Amniotic epithelial cell (primary cell): ENCODE data around the gene HPS4.

Source experiments
- DNase-seq: peaks from one replicate; pipeline ENCODE4 v3.0.0-alpha.2; 2010; ENCODE audit warnings: low read depth

The HPS4 gene

DNA sequence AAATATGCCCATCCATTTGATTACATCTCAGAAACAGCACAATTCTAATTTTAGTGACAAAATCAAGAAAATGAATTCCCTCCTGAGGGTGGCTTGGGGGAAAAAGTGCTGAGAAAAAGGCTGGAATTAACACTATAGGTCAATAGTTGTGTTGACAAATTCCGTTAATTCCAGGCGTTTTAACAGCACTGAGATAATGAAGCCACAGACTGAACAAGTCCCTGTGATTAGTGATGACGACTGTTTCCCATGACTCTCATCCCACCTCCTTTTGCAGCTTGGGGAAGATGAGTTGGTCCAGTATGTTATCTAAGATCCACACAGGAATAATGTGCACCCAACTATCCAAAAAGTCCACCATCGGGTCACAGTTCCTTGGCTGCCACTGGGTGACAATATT lies 12.9 kb upstream of the HPS4 start:
- no peak for DNase-seq

- DNase-seq: no peak
Measured at GRCh38 chr22:26494506-26494905, 10.9 kb upstream of the HPS4 start.

GRCh38 chr22:26492220-26492619 lies 8.6 kb upstream of the HPS4 start:
- DNase-seq: no peak

GRCh38 chr22:26489447-26490036 lies 6.0 kb upstream of the HPS4 start:
- no peak for DNase-seq

- DNase-seq: no peak
Measured at GRCh38 chr22:26487996-26488395, 4.4 kb upstream of the HPS4 start.

DNA sequence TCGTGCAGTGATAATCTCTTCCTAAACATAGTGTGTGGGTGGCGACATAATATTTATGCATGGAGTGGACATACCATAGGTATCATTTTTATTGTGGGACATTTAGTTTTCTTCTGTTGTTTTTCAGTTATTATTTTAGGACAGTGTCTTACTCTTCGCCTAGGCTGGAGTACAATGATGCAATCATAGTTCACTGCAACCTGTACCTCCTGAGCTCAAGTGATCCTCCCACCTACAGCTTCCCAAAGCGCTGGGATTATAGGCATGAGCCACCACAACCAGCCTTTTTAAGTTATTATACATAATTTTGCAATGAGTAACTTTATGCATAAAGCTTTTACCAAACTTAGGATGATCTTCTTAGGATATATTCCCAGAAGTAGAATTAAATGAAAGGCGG lies 2.8 kb upstream of the HPS4 start:
- DNase-seq: peak; percentile 64

- no peak for DNase-seq
Measured at GRCh38 chr22:26485806-26486390, 2.3 kb upstream of the HPS4 start.

GRCh38 chr22:26485013-26485412 lies 1.4 kb upstream of the HPS4 start:
- peak; percentile 80 for DNase-seq

DNA sequence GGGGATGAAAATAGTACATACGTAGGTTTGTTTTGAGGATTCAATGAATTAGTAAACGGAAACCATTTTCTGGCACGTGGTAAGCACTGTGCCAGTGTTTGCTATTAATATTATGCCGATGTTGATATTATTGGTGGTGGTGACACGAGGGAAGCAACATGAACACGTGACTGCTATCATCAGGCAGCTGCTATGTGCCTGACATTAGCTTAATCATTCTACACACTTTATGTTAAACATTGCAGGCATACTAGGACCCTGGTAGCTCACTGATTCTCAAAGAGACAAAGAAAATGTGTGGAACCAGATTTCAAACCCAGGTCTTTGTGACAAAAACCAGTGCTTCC lies 750 bp upstream of the HPS4 start:
- DNase-seq: no peak

GRCh38 chr22:26483043-26483438 lies 542 bp downstream of the HPS4 start:
- no peak for DNase-seq

DNA sequence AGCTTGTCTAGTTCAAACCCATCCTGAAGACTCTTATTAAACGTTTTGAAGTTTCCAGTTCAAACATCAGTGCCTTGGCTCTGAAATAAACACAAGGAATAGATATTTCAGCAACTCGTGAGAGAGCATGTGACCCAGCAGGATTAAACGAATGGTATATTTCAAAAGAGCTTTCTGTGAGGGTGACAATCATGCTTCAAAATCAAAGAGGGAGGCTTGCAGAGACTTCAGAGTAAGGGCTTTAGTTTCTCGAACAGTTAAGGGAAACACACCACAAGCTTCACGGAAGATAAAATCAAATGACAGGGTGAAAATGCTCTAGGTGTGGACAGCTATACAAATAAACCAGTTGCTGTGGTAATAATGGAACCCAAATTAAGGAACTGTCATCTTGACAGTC lies 1.4 kb downstream of the HPS4 start:
- no peak for DNase-seq

- DNase-seq: no peak
Measured at GRCh38 chr22:26481694-26482093, 1.9 kb downstream of the HPS4 start.

- DNase-seq: no peak
Measured at GRCh38 chr22:26481112-26481693, 2.4 kb downstream of the HPS4 start.

DNA sequence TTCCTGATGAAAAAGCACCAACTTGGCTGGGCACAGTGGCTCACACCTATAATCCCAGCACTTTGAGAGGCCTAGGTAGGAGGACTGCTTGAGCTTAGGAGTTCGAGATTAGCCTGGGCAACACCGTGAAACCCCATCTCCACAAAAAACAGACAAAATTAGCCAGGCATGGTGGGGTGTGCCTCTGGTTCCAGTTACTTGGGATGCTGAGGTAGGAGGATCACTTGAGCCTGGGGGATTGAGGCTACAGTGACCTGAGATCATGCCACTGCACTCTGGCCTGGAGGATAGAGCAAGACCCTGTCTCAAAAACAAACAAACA lies 3.0 kb downstream of the HPS4 start:
- DNase-seq: no peak

DNA sequence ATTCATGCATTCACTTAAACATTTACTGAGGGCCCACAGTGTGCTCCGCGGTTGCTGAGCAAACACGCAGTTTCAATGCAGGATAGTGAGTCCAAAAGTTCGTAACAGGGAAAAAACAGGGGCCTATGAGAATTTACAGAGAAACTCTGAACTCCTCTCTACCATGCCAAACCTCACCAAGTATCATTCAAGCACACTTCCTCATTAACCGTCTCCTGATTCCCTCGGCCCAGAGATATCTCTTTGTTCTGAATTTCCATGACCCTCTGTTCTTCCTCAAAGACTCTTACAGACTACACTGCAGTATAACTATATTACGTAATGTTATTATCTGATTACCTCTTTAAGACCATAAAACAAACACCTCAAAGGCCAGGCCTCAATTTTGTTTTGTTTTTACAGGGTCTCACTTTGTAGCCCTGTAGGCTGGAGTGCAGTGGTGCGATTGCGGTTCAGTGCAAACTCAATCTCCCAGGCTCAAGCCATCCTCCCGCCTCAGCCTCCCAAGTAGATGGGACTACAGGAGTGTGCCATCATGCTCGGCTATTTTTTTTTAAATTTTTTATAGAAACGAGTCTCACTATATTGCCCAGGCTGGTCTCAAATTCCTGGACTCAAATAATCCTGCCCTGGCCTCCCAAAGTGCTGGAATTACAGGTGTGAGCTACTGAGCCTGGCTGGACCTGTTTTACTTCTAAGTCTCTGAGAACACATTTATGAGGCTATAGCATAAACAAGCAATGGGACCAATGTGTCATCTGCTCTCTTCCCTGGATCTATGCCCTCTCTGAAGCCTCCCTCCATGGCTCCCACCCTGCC lies 3.6 kb downstream of the HPS4 start:
- no peak for DNase-seq

DNA sequence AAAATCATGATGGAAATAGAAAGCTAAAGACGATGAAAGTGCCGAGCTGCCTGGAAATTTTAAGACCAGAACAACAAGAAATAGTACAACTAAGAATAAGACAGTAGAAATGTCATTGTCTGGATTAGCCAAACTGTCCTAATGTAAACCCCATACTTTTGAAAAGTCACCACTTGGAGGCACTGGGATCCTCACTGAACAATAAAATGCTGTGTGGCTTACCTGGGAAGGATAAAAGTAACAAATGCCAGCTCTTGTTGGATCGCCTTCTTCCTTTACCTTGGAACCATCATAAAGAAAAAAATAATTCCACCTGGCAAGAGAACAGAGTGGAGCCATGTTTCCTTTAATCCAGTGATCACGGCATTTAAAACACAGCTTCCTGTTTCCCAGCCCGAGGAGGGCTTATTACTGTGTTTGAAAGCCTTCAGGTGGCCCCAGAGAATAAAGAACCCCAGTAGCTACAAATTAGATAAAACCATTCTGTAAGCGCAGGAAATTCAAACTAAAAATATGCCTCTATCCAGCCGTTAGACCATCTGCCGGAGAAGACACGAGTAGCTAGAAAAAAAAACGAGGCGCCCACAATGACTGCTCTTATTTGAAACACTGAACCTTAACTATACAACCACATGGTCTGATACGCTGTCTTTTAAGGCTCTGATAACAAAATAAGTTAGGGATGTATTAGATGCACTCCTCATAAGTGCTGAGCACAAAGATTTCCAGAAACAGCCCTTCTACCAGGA lies 4.4 kb downstream of the HPS4 start:
- DNase-seq: no peak

- peak; percentile 57 for DNase-seq
Measured at GRCh38 chr22:26477341-26477731, 6.2 kb downstream of the HPS4 start.

DNA sequence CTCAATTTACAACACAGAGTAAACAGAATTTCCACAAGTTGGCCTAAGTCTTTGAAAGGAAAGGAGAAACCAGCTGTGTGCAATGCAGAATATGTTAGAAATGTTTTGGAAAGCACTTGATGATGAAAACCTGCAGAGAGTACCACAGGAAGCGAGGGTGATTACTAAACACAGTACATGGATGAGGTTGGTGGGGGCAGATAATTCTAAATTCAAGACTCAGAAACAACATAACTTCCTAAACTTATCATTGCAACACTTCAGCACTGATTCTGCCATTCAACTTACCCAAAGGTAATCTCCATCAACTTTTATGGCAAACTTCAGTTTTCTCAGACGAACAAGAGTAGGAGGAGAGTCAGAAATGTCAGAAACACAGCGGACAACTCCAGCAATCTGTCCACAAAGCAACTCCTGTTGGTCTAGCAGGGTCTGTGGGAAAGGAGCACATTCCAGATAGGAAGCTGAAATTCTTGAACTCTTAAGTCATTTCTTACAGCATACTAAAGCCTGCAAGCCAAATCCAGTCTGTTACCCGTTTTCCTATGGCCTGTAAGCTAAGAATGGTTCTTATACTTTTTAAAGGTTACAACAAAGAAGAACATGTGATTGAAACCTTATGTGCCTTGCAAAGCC lies 6.8 kb downstream of the HPS4 start:
- peak; percentile 92 for DNase-seq

DNA sequence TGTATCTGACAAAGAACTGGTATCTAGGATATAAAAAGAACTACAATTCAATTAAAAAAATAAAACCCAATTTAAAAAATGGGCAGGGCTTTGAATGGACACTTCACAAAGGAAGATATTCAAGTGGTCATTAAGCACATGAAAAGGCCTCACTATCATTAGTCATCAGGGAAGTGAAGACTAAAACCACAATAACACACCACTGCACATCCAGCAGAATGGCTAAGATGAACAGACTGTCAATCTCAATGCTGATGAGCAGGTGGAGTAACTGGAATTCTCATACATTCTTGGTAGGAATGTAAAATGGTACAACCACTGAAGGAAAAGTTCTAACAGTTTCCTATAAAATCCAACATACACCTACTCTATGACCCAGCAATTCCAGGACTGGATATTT lies 8.9 kb downstream of the HPS4 start:
- DNase-seq: peak; percentile 46

- DNase-seq: peak; percentile 74
Measured at GRCh38 chr22:26471522-26471921, 12.1 kb downstream of the HPS4 start.

DNA sequence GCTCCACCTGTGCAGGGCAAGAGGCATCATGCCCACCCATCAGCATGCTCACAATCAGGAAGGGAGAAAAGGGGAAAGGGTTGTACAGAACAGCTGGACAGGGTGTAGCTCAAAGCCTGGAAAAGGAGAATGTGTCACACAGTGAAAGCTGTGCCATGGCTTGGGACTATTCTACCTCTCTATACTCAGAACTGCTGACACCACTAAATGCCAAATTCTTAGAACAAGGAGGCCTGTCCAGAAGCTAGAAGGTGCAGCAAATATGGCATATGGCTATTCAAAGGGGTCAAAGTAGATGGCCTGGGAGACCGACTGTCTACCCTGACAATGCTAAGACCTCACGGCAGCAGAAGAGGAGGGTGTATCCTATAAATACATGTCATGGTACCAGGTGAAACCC lies 12.8 kb downstream of the HPS4 start:
- DNase-seq: no peak

- no peak for DNase-seq
Measured at GRCh38 chr22:26466196-26466595, 17.4 kb downstream of the HPS4 start.
